ENCODE data around the gene CHMP2B. TPM values are rescaled to one million over a fixed set of nuclear protein-coding genes. Genes with fewer than 3 reads are reported as not detected.

The CHMP2B gene
- total and polyA plus RNA-seq, 9 of the 15 experiments (the other 6 are each of a cell fraction or from before 2014, with no cell fraction given) = 7.4 to 17.7 (median 10.6) TPM

- intact Hi-C loops (cut with micrococcal nuclease) = loop anchor here (5.0 kb wide), 1 partner anchor 850 kb away; no protein-coding TSS in a partner anchor
- Histone ChIP-seq H4K20me1 (replicated peaks; ENCODE audit: control insufficient read depth, insufficient read depth, low read length) (no peaks in the 10 kb centered on the region), H3K27ac (ENCODE audit: extremely low read depth, low read depth, low read length) (no peak overlapping the region), H3K79me2 (ENCODE audit: control insufficient read depth, insufficient read depth, low read length) (no peaks in the 10 kb centered on the region), H3K4me3 (no peak overlapping the region), H2AFZ (ENCODE audit: low read depth, low read length) (no peak overlapping the region), H3K9me1 (ENCODE audit: control insufficient read depth, insufficient read depth, low read length) (no peaks in the 10 kb centered on the region), H3K9me3 (replicated peaks; ENCODE audit: control insufficient read depth, insufficient read depth, low read depth, low read length) (no peaks in the 10 kb centered on the region), H3K36me3 (ENCODE audit: control insufficient read depth, insufficient read depth, low read length) (no peaks in the 10 kb centered on the region), H3K4me2 (ENCODE audit: insufficient read depth, low read length) (no peak overlapping the region), H3K27me3 (ENCODE audit: control insufficient read depth in 2 of 2, insufficient read depth in 2 of 2, low read length in 2 of 2) (no peaks in the 10 kb centered on the region), H3K9ac (ENCODE audit: insufficient read depth in 1 of 2, low read depth in 2 of 2, low read length in 2 of 2) (no peak overlapping the region), H3K4me1 (replicated peaks in 1 of 2; ENCODE audit: control insufficient read depth in 2 of 2, insufficient read depth in 2 of 2, low read length in 2 of 2) (no peaks in the 10 kb centered on the region)
- FAIRE-seq (no peak), ATAC-seq (no peak), DNase-seq (ENCODE audit: extremely low read depth in 1 of 4, low spot score in 3 of 4) (no peak)
- BruUV-seq (replicated peaks) = no TSS peak
- ChIA-PET POLR2A (no interaction called here), CTCF (ENCODE audit: low intra/inter-chr PET ratio) (no interaction called here)
- WGBS (ENCODE audit: insufficient coverage, low coverage, missing lambda C conversion rate) = 0% methylated on average over 2 of the region's 2 CpGs
- in situ Hi-C loops (cut with MboI) = no loop called here
- TF ChIP-seq KHSRP (IDR thresholded peaks at IDR 0.05) = no peak
- no peak for TF ChIP-seq ELF4 (CRISPR knock-in tag; IDR thresholded peaks at IDR 0.05)
- no peak for TF ChIP-seq ZNF561 (CRISPR knock-in tag; conservative IDR thresholded peaks at IDR 0.05)
- no peak for TF ChIP-seq E2F3 (CRISPR knock-in tag; IDR thresholded peaks at IDR 0.05)
- TF ChIP-seq FOXM1 (IDR thresholded peaks at IDR 0.05; ENCODE audit: low read depth) = no peak
- TF ChIP-seq FOXM1 (CRISPR knock-in tag; IDR thresholded peaks at IDR 0.05; ENCODE audit: low read depth) = no peak
- no peak for TF ChIP-seq CEBPB (tag; IDR thresholded peaks at IDR 0.05)
- TF ChIP-seq NONO (IDR thresholded peaks at IDR 0.05; ENCODE audit: low read depth in 2 of 2, low read length in 1 of 2) = no peak
- TF ChIP-seq ZNF311 (CRISPR knock-in tag; IDR thresholded peaks at IDR 0.05) = no peak
- TF ChIP-seq CHAMP1 (IDR thresholded peaks at IDR 0.05) = no peak
- no peak for TF ChIP-seq RERE (CRISPR knock-in tag; IDR thresholded peaks at IDR 0.05; ENCODE audit: borderline replicate concordance)
- TF ChIP-seq HMG20B (CRISPR knock-in tag; IDR thresholded peaks at IDR 0.05) = no peak
- TF ChIP-seq, protein P1, sequence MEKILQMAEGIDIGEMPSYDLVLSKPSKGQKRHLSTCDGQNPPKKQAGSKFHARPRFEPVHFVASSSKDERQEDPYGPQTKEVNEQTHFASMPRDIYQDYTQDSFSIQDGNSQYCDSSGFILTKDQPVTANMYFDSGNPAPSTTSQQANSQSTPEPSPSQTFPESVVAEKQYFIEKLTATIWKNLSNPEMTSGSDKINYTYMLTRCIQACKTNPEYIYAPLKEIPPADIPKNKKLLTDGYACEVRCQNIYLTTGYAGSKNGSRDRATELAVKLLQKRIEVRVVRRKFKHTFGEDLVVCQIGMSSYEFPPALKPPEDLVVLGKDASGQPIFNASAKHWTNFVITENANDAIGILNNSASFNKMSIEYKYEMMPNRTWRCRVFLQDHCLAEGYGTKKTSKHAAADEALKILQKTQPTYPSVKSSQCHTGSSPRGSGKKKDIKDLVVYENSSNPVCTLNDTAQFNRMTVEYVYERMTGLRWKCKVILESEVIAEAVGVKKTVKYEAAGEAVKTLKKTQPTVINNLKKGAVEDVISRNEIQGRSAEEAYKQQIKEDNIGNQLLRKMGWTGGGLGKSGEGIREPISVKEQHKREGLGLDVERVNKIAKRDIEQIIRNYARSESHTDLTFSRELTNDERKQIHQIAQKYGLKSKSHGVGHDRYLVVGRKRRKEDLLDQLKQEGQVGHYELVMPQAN (IDR thresholded peaks at IDR 0.05; ENCODE audit: borderline replicate concordance) = no peak
- TF ChIP-seq CXXC5 (CRISPR knock-in tag; IDR thresholded peaks at IDR 0.05) = no peak
- no peak for TF ChIP-seq PRPF4 (IDR thresholded peaks at IDR 0.05; ENCODE audit: insufficient read depth, low read depth, low read length, poor library complexity, severe bottlenecking)
Observed at GRCh38 chr3:87261925-87262324, 34.8 kb downstream of the CHMP2B start.

Data from K562 (cell line).